AG09309 (cell line): ENCODE results near the gene SREBF2.
"Not testable (repeated sequence)": the region's sequence is repeated elsewhere in the genome, so short reads cannot be mapped to it uniquely, and the experiment has no call there.

ENCODE experiments used
- DNase-seq: peaks from one replicate; pipeline ENCODE4 v3.0.0-alpha.2; 2010; ENCODE audit warnings: low read depth
- H3K4me3 ChIP-seq: 2 replicates; pipeline ENCODE4 v1.5.1; 2011; ENCODE audit warnings: mild to moderate bottlenecking, low read depth, low read length, moderate library complexity; ENCODE audit not compliant: control insufficient read depth
- CTCF ChIP-seq: IDR thresholded peaks from 2 replicates; pipeline ENCODE4 v1.5.1; 2011; ENCODE audit warnings: mild to moderate bottlenecking, low read depth, low read length, inconsistent platforms; ENCODE audit not compliant: insufficient read depth, control insufficient read depth; ENCODE audit errors: missing control alignments

Gene SREBF2

DNA sequence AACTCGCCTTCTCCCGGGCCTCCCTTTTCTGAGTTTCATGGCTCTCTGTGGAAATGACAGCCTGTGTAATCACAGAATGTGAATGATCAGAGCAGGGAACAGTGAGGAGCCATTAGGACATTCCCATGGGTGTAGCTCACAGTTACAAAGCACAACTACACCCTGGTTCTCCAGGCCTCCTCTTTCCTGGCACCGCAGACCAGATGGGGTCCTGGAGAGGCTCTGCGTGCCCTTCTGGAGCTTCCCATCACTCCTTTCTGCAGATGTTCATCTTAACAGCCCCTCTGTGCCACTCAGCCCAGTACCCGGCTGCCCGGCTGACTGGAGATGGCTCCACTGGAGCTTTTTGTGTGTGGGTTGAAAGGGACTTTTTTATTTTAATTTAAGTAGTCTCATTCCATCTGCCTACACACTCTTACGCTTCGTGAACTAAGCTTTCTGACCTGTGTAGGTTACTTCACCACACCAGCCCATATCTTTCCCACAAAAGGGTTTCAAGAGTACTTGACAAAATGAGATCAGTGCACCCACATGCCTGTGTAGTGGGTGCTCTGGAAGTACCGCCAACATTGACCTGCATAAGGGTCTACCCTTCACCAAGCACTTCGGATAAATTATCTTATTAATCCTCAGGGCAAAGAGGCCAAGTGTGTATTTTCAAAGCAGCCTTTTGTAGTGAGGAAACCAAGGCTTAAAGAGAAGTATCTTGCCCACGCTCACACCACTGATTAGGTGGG is 29.8 kb downstream of the SREBF2 start:
- H3K4me3 ChIP-seq, result no peak overlapping the region
- no peak for TF ChIP-seq CTCF
- DNase-seq, result no peak

DNA sequence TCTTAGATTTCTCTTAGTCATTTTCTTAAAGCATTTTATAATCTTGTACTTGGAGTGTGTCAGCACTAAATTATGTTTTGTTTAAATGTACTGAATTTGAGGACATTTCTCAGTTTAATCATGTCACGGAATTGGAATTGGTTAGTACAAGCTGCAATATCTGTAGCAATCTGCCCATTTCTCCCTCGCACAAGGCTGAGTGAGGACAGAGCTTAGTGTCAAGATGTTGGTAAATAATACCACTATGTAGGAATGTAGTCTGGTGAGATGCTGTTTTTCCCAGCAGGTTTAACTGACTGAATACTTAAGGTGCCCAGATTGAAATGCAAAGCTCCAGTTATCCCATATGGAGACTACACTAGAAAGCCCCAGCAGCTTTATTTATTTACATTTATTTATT is 30.6 kb downstream of the SREBF2 start:
- DNase-seq, result no peak
- no peak overlapping the region for H3K4me3 ChIP-seq
- TF ChIP-seq CTCF, result no peak

- DNase-seq, result no peak
- no peak overlapping the region for H3K4me3 ChIP-seq
- TF ChIP-seq CTCF, result no peak
Measured at GRCh38 chr22:41868556-41868955, 35.7 kb downstream of the SREBF2 start.

DNA sequence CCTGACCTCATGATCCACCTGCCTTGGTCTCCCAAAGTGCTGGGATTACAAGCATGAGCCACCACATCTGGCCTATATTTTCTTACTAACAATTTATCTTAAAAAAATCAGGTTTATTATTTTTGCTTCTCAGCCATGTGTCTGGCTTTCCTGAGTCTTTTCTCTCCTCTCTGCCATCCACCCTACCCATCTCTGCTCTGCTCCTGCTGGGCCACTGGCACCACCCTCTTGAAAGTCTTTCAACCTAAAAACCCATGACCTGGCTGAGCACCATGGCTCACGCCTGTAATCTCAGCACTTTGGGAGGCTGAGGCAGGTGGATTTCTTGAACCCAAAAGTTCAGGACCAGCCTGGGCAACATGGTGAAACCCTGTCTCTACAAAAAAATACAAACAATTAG is 37.2 kb downstream of the SREBF2 start:
- not testable (repeated sequence) for H3K4me3 ChIP-seq

GRCh38 chr22:41870786-41871185 is 37.9 kb downstream of the SREBF2 start:
- no peak overlapping the region for H3K4me3 ChIP-seq
- no peak for TF ChIP-seq CTCF
- DNase-seq, result no peak

More for the DNA sequence above, 37.2 kb downstream of the SREBF2 start:
- not testable (repeated sequence) for DNase-seq

GRCh38 chr22:41873391-41873790 is 40.5 kb downstream of the SREBF2 start:
- no peak overlapping the region for H3K4me3 ChIP-seq
- TF ChIP-seq CTCF, result no peak
- DNase-seq, result no peak

GRCh38 chr22:41874090-41874489 is 41.2 kb downstream of the SREBF2 start:
- no peak for TF ChIP-seq CTCF
- no peak overlapping the region for H3K4me3 ChIP-seq
- no peak for DNase-seq
